ENCODE measurements around the gene LOXHD1.

The LOXHD1 gene

GRCh38 chr18:46672062-46672970, 15.3 kb upstream of the LOXHD1 start:
- peak in 1 of 5 donors; percentile 27 for DNase-seq

- DNase-seq: no peak
Measured at GRCh38 chr18:46668694-46669093, 11.7 kb upstream of the LOXHD1 start.

GRCh38 chr18:46668135-46668534, 11.1 kb upstream of the LOXHD1 start:
- DNase-seq: no peak

- DNase-seq: no peak
Measured at GRCh38 chr18:46663539-46663938, 6.5 kb upstream of the LOXHD1 start.

- no peak for DNase-seq
Measured at GRCh38 chr18:46660957-46661749, 4.1 kb upstream of the LOXHD1 start.

GRCh38 chr18:46659484-46659883, 2.5 kb upstream of the LOXHD1 start:
- no peak for DNase-seq

GRCh38 chr18:46656326-46657114, 500 bp downstream of the LOXHD1 start:
- DNase-seq: no peak

- DNase-seq: no peak
Measured at GRCh38 chr18:46652372-46652771, 4.6 kb downstream of the LOXHD1 start.

GRCh38 chr18:46650681-46651080, 6.3 kb downstream of the LOXHD1 start:
- DNase-seq: no peak

GRCh38 chr18:46649071-46649862, 7.8 kb downstream of the LOXHD1 start:
- DNase-seq: no peak

GRCh38 chr18:46646468-46646867, 10.6 kb downstream of the LOXHD1 start:
- no peak for DNase-seq

- no peak for DNase-seq
Measured at GRCh38 chr18:46642561-46642960, 14.5 kb downstream of the LOXHD1 start.

GRCh38 chr18:46641917-46642316, 15.1 kb downstream of the LOXHD1 start:
- DNase-seq: no peak

- DNase-seq: no peak
Measured at GRCh38 chr18:46639386-46639785, 17.6 kb downstream of the LOXHD1 start.

- DNase-seq: no peak
Measured at GRCh38 chr18:46636040-46636630, 20.9 kb downstream of the LOXHD1 start.

- no peak for DNase-seq
Measured at GRCh38 chr18:46632401-46633071, 24.5 kb downstream of the LOXHD1 start.

- no peak for DNase-seq
Measured at GRCh38 chr18:46630991-46631390, 26.0 kb downstream of the LOXHD1 start.

- DNase-seq: peak in 1 of 5 donors; percentile 38
Measured at GRCh38 chr18:46630160-46630559, 26.9 kb downstream of the LOXHD1 start.

GRCh38 chr18:46629361-46629760, 27.7 kb downstream of the LOXHD1 start:
- DNase-seq: no peak

GRCh38 chr18:46628206-46628605, 28.8 kb downstream of the LOXHD1 start:
- no peak for DNase-seq

- no peak for DNase-seq
Measured at GRCh38 chr18:46627136-46627535, 29.9 kb downstream of the LOXHD1 start.
